Left forelimb (tissue), 1 donor: Measurements from ENCODE around the gene DOCK2.
"Not testable (repeated sequence)": the region's sequence is repeated elsewhere in the genome, so short reads cannot be mapped to it uniquely, and the experiment has no call there.

Experiments
- DNase-seq: peaks from one replicate; pipeline ENCODE4 v3.0.0-alpha.2; 2018; ENCODE audit warnings: low spot score

DOCK2 gene

GRCh38 chr5:169827769-169828168 is 190.7 kb downstream of the DOCK2 start:
- no peak for DNase-seq

- no peak for DNase-seq
These were observed 191.3 kb downstream of the DOCK2 start for GRCh38 chr5:169828385-169828784.

GRCh38 chr5:169831331-169831730 is 194.3 kb downstream of the DOCK2 start:
- no peak for DNase-seq

DNA sequence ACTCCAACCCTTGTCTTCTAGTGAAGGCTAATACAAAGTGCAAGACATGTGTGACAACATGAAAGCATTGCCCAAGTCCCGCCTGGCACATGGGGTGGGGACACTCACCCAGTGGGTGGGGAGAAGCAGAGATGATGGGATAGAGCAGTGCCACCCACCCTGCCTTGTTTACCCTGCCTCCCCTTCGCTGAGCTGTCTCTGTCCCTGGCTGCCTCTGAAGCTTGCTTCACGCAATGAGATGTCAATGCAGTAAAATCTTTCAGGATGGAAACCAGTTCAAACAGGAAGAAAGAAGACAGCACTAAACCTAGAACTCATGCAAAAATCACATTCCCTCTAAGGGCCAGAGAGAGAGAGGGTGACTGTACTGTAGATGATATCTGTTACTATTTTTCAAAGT is 195.2 kb downstream of the DOCK2 start:
- no peak for DNase-seq

DNA sequence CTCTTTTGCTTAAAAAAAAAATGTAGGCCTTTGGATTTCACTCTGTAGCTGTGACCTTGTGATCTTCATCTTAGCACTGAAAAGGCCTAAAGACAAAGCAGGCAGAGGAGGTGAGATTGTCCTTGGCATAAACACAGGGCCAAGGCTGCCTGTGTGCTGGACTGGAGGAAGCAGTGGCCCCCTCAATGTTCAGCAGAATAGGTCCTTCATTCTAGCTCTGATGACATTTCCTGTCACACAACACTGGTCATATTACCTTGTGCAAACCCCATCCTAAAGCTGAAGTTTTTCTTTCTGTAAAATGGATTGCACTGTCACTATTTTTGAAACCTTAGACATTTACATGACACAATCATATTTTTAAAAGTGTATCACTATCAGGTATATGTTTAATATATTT is 195.8 kb downstream of the DOCK2 start:
- DNase-seq: no peak

- DNase-seq: not testable (repeated sequence)
These were observed 196.7 kb downstream of the DOCK2 start for GRCh38 chr5:169833681-169834292.

DNA sequence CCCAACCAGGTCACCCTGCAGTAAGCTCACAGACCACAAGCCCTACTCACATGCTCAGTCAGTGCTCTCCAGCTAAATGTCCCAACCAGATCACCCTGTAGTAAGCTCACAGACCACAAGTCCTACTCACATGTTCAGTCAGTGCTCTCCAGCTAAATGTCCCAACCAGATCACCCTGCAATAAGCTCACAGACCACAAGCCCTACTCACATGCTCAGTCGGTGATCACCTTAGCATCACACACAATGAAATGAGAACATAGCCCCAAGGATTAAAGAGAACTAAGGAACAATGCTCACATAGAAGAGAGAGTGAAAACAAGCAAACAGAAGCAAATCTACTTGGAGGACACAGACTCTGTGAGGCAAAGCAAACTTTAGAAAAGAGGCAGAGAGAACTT is 197.5 kb downstream of the DOCK2 start:
- DNase-seq: not testable (repeated sequence)

DNA sequence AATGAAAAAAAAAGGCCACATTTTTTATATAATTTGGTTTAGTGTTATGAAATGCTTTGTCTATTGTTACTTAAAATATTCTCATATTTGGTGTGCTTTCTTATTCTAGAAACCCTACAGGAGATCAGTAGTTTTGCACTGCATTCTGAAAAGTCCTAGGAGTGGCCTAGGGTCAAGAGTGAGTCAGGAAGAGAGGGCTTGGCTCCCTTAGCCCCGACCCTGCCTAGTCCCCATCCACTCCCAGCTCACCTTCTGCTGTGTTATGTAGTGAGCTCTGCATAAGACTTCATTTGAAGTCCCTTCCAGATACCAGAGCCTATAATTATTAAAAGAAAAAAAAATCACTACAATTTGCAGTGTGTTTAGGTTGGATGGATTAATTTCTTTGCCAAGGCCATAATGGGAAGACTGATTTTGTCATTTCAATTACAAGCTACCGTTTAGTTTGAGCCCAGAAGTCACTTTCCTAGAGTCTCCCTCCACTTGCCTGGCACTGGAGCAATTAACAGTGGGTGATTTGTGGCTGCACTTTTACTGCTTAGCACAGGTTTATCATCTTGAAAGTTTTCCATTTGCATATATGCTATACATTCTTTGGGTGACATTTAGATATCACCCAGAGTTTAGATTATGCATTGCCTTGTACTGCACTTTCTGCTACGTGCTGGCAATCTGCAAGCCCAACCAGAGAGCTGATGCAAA is 199.9 kb downstream of the DOCK2 start:
- no peak for DNase-seq

DNA sequence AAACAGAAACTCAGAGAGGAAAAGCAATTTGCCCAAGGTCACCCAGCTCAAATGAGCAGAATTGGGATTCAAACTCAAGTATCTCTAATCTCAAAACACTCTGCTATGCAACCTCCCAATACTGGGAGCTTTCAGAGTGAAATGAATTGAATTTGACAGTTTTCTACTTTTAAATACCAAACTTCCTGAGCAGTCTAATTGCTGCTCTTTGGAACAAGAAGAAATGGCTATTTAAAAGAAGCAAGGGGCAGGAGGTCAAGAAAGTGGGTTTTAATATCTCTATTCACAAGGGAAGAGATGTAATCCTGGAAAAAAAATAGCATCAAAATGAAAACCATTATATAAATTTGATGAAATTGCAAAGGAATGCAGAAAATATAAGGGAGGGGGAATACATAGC is 200.6 kb downstream of the DOCK2 start:
- DNase-seq: no peak

DNA sequence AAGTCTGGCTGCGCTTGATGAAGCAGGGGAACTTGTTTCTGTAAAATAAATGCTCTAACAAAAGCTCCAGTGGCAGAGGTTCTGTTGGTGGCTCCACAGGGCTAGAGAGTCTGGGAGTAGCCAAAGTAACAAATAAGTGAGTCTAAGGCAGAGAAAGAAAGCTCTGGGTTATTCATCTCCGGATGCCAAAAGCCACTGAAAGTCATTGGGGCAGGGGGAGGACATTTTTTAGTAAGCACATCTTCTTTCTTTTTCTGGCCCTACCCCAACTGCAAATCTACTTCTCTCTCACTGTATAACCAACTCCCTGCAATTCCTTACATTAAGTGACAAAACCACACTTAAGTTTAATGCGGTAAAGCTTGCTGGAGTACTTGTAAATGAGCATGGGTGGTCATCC is 201.6 kb downstream of the DOCK2 start:
- DNase-seq: no peak

DNA sequence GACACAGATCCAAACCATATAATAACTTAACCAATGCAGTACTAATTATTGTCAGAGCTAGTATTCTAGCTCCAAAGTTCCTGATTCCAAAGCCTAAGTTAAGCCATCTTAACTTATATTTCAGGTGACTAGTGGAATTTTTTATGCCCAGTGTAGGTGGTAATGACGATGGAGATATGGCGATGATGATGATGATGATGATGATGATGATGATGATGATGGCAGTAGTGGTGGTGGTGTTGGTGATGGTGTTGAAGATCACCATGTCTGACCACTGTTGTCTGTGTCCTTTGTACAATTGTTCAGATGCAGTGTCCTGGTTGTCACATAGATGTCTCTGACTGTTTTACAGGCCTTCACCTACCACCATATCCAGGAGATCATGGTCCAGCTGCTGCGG is 203.3 kb downstream of the DOCK2 start:
- no peak for DNase-seq

GRCh38 chr5:169842699-169843098 is 205.6 kb downstream of the DOCK2 start:
- no peak for DNase-seq

- no peak for DNase-seq
These were observed 210.4 kb downstream of the DOCK2 start for GRCh38 chr5:169847519-169847918.

DNA sequence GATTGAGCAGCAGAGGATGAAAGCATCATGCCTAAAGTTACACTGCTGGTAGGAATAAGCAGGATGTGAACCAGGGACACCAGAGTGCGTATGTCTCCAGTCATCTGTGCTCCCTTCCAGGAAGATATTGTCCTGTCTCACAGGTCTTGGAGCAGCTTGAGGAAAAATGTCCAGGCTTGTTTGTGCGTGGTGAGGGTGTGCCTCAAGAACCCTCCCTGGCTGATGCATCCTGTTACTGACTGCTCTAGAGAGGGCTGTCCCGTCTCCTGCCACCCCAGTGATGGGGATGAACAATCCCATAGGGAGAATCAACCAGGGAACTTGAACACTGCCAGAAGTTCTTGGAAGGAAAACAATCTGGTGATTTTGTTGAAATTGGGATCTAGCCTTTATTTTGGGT is 211.2 kb downstream of the DOCK2 start:
- no peak for DNase-seq

GRCh38 chr5:169848792-169849191 is 211.7 kb downstream of the DOCK2 start:
- DNase-seq: no peak

- no peak for DNase-seq
These were observed 213.3 kb downstream of the DOCK2 start for GRCh38 chr5:169850409-169850808.

DNA sequence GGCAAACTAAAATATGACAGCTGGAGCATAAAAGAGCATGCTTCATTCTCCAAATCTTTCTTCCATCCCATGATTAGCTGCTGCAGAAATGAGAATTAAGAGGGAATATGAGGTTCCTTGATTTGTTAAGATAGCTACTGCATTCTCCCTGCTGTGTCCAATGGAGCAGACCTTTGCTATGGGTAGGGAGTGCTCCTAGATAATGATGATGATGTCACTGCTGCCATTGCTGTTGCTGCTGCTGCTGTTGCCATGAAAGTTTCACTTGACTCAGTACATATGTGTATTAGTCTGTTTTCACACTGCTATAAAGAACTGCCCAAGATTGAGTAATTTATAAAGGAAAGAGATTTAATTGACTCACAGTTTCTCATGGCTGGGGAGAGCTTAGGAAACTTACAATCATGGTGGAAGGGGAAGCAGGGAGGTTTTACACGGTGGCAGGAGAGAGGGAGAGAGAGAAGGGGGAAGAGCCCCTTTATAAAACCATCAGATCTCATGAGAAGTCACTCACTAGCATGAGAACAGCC is 214.3 kb downstream of the DOCK2 start:
- DNase-seq: no peak

DNA sequence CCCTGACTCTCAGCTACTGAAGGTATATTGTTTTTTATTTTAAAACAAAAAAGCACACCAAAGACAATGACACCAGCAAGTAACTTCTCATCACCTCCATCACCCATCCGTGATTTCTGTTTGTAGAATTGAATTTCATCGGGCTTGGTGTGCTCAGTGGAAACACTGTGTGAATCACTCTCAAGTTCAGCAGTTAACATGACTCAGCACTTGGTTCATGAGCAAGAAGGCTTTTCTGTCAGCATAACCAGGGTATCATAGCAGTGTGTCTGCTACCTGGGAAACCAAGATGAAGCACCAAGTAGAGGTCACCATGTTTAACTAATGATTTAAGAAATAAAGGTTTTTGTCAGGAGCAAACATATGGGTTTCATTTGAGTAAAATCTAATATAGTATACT is 219.5 kb downstream of the DOCK2 start:
- no peak for DNase-seq

DNA sequence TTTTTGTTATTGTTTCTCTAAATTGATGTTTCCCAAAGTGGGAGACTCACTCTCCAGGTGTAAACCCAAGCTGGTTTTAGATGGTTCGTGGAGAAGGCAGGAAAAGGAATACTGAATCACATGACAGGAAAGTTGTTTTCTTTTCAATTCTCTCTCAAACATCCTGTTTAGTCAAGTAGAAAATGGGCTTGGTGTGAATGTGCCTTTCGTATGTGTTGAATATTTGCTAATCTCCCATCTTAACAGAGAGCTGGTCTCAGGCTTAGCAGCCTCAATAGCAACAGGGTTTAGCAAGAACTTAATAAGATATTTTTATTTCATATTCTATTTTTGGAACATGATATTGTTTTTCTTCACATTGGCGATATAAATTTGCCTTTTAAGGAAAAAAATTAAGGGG is 223.5 kb downstream of the DOCK2 start:
- no peak for DNase-seq

DNA sequence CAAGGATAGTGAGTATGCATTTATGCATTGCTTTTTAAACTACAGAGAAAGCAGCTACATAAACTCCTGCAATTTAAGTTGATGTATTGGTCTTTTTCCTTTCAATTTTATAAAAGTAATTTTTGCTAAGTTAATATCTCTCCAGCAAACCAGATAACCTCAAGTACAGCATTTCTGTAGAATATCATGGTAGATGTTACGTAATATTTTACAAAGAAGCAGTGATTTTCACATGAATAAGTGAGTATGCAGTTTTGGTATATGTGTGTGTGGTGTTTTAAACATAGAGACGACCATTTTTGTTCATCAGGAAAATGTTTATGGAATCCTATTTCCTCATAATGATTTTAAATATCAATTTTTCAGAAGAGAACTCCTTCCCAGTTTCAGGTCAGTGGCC is 224.4 kb downstream of the DOCK2 start:
- DNase-seq: no peak

DNA sequence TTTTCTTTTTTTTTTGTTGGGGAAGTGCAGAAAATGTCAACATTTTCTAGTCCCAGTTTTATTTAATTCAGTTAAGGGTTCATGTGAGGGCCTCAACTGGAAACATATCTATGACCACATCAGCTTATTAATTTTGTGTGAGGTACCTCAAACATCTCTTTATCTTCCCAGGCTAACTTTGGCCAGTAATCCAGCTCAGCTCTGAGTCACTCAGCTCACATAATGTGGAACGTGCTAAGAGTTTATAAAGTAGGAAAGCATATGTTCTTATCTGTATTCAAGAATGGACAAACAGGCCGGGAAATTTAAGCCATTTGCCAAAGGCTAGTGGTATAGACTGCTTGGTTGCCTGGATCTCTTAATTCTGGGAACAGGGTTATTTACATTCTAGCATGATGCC is 224.9 kb downstream of the DOCK2 start:
- DNase-seq: no peak

GRCh38 chr5:169862391-169862811 is 225.3 kb downstream of the DOCK2 start:
- no peak for DNase-seq

DNA sequence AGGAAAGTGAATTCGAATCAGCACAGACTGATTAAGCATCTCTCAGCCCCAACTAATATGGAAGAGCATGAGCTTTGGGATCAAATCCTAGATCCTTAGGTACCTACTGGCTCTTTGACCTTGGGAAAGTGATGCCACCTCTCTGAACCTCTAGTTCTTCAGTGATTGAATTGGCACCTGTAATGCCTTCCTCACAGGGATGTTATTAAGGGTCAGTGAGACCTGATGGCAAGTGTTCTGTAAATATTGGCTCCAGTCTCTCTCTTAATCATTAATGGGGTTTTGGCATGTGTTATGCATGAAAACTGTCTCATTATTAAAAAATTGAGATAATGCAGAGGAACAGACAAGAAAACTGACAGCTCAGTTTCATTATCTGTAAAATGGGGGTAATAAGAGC is 227.4 kb downstream of the DOCK2 start:
- no peak for DNase-seq

- no peak for DNase-seq
These were observed 230.3 kb downstream of the DOCK2 start for GRCh38 chr5:169867347-169867746.
